H54 (cell line): ENCODE data around the gene NHP2.
A peak's percentile ranks its signal among the peaks of the same experiment; 100 is the strongest.

Experiments
- DNase-seq: peaks from one replicate; pipeline ENCODE4 v3.0.0; 2011; ENCODE audit warnings: low spot score, mixed read lengths; ENCODE audit not compliant: insufficient read length
- FAIRE-seq: peaks from 3 replicates; lab custom pipeline; 2011; peaks lifted over from hg19 to GRCh38; lab: Jason Lieb, UNC
- POLR2A ChIP-seq: IDR thresholded peaks from 2 replicates; pipeline ENCODE4 v1.6.1; 2011; ENCODE audit warnings: low read depth, mild to moderate bottlenecking, low read length

NHP2 gene

DNA sequence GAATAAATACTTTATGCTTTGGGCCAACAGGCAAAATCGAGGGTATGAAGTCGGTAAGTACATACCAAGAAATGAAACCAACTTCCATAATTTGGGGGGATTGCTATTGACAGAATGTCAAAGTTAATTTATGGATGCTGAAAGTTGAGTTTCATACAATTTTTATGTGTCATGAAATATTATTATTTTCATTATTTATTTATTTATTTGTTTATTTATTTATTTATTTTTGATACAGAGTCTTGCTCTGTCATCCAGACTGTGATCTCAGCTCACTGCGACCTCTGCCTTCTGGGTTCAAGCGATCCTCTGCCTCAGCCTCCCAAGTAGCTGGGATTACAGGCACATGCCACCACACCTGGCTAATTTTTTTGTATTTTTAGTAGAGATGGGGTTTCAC, 38.0 kb upstream of the NHP2 start:
- TF ChIP-seq POLR2A: no peak
- DNase-seq (no peak), FAIRE-seq (no peak)

DNA sequence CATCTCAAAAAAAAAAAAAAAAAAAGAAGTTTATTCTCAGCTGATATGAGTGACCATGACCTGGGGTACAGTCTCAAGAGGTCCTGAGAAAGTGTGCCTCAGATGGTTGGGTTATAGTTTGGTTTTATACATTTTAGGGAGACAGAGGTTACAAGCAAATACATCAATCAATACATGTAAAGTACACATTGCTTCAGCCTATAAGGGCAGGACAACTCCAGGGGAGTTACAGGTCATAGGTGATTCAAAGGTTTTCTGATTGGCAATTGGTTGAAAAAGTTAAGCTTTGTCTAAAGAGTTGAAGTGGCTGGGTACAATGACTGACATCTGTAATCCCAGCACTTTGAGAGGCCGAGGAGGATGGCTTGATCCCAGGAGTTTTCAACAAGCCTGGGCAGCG, 35.7 kb upstream of the NHP2 start:
- FAIRE-seq (no peak), DNase-seq (no peak)

GRCh38 chr5:178187014-178187413, 33.3 kb upstream of the NHP2 start, which contains the start of gene GMCL2:
GMCL2 (minus strand) TSS chr5:178187371; CDS start chr5:178187299, 72 bp downstream.
- no peak for DNase-seq
- TF ChIP-seq POLR2A: no peak
- FAIRE-seq: no peak

More for the DNA sequence above, 35.7 kb upstream of the NHP2 start:
- no peak for TF ChIP-seq POLR2A

DNA sequence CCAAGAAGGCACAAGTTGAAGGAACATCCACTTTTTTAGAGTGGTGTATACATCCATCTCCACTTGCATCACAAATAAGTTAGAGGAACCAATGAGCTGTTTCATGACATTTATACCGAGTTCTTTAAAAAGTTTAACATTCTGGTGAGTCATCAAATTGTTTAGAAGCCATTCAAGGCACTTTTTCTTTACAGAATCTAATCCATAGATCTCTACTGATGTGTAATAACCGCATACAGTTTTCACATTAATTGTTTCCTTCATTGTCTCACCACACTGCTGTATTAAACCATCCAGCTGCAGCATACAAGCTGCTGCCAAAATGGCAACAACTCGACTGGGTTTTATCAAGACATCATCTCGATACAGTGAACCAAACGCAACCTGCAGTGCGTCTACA, 32.7 kb upstream of the NHP2 start:
- no peak for DNase-seq
- TF ChIP-seq POLR2A: no peak
- no peak for FAIRE-seq

DNA sequence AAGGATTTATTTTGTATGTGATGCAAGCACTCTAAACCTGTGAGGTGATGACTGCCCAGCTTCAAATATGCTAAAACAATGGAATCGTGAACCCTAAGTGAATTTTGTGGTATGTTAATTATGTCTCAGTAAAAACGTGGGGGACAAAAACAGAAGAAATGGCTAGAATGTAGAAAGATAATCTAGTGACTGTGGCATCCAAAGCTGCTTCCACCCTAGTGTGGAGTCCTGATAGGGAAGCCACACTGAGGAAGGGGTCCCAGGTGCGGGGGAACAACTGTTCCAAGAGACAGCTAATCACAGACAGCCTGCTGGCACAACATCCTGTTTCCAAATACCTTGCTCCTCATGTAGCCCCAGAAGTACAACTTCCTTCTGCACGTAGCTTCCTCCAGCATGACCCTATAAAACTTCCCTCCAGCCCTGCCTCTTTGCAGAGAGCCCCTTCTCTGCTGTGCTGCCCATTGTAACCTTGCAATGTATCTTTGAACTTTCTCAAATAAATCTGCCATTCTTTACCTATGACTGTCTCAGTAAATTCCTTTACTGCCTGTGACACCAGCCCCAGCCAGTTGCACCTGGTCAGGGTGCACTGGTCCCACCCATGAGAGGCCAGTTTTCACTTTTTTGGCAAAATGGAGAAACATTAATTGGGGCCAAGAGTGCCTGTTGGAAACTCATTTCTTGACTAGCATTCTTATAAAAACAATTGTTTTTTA, 28.6 kb upstream of the NHP2 start:
- DNase-seq (no peak), FAIRE-seq (no peak)
- TF ChIP-seq POLR2A: no peak

GRCh38 chr5:178180141-178180863, 26.6 kb upstream of the NHP2 start:
- DNase-seq (no peak), FAIRE-seq (no peak)
- TF ChIP-seq POLR2A: no peak

DNA sequence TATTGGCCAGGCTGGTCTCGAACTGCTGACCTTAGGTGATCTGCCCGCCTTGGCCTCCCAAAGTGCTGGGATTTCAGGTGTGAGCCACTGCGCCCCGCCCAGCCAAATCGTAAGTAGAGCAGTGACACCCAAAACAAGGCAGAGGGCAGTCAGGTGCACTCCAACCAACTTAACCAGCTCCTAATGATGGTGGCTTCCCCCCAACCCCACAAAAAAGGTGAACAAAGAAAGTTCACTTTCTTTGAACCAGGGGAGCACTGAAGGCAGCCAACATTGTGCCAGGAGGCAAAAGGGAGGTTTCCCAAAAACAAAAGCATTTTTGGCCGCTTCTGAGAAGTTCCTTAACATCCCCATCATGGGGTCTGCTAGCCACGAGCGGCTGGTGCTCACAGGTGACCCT, 23.9 kb upstream of the NHP2 start:
- TF ChIP-seq POLR2A: no peak
- no peak for DNase-seq
- FAIRE-seq: no peak

DNA sequence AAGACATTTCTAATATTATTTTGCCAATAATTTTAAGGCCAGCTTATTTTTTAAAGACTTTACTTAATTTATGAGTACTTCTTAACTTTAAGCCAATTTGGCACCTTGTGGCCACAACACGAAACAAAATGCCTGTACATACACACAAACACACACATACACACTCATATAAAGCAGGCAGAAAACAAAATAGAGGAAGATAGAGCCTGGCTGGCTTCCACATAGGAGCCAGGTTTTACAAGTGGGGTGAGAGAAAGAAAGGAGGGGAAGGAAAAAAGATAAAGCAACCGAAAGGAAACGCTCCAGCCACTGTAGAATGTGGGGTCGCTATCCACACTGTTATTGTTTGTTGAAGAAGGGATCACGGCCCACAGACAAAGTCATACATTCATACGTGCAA, 23.1 kb upstream of the NHP2 start:
- no peak for FAIRE-seq
- no peak for DNase-seq
- TF ChIP-seq POLR2A: no peak

GRCh38 chr5:178174456-178174855, 20.8 kb upstream of the NHP2 start:
- FAIRE-seq: no peak
- no peak for TF ChIP-seq POLR2A
- no peak for DNase-seq

DNA sequence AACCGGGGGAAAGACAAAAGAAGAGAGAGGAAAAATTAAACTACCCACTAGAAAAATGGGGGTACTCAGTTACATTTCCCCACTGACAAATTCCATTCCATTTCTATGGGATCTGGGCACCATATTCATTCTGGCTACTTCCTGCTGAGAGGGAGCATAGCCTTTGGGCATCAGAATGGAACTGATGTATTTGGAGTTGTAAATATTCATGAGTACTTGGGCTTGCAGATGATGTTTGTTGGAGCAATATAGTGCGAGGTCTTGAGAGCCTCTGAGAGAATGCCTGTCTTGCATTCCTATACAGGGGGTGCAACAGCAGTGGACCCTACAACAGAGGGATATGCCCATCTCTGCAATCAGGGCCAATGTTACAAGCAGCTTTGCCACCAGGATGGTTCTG, 16.8 kb upstream of the NHP2 start:
- TF ChIP-seq POLR2A: no peak
- FAIRE-seq (no peak), DNase-seq (no peak)

GRCh38 chr5:178165581-178165980, 11.9 kb upstream of the NHP2 start:
- TF ChIP-seq POLR2A: no peak
- FAIRE-seq (no peak), DNase-seq (no peak)

DNA sequence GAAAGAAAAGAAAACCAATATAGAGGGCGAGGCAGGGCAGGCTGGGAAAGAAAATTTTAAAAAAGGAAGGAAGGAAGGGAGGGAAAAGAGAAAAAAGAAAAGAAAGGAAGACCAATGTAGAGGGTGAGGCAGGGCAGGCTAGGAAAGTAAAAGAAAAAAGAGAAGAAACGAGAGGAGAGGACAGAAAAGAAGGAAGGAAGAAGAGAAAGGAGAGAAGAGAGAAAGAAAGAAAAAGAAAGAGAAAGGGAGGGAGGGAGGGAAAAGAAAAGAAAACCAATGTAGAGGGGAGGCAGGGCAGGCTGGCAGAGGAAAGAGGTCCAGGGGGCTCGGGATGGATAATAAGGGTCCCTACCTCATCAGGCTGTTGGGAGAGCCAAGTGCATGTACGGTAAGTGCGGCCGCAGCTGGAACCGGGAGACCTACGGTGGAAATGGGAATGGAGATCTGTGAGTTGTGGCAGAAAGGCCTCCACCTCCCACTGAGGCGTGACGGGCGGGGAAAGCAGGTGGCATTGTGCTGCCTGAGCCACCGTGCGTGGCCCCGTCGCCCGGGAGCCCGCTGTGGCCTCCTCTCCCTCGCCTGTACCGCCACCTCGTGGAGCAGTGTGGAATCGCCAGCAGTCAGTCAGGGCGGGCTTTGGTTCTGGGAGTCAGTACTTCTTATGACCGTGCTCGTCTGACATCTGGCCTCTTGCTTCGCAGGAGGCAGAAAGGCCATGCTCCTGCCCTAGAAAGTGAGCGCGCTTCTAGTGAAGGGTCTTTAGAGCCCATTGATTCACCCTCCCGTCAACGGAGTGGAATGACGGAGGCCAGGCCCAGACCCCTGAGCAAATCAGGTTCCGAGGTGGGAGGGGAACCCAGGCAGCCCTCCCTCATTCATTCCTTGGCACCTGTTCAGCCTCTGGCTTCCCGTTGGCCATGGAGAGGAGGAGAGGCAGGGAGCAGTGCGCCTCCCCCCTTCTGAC, 10.4 kb upstream of the NHP2 start:
- DNase-seq (peak; percentile 93), FAIRE-seq (no peak)
- no peak for TF ChIP-seq POLR2A

DNA sequence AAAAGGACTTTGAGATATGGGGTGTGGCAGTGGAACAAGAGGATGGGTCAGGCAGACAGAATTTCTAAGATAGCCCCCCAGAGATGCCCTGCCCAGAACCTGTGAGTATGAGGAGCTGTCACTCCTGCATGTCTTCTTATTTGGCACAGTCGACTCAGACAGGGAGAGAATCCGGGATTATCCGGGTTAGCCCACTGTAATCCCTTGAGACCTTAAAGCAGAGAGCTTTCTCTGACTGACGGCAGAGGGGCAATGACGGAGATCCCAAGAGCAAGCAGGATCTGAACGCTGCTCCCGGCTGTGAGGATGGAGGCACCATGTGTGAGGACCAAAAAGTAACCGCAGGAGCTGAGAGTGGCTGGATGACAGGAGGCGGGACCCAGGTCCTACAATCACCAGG, 8.8 kb upstream of the NHP2 start:
- no peak for TF ChIP-seq POLR2A
- no peak for FAIRE-seq
- DNase-seq: no peak

GRCh38 chr5:178160176-178160575, 6.5 kb upstream of the NHP2 start:
- TF ChIP-seq POLR2A: no peak
- DNase-seq (no peak), FAIRE-seq (no peak)
